Smooth muscle cell (in vitro differentiated cells): Measurements from ENCODE around the gene CCDC63. TPM values are rescaled to one million over a fixed set of nuclear protein-coding genes. Genes with fewer than 3 reads are reported as not detected.

Source experiments
- DNase-seq: peaks from one replicate; lab custom pipeline; 2025; ENCODE audit not compliant: unreplicated experiment; lab: John Stamatoyannopoulos, UW
- H2AFZ ChIP-seq: fragments of 200-600 bp; sonication (generic); 2 replicates; pipeline ENCODE4 v1.6.0; 2016; ENCODE audit warnings: antibody characterized with exemption, low read depth, mild to moderate bottlenecking
- H3F3A ChIP-seq: fragments of 200-600 bp; sonication (generic); 2 replicates; pipeline ENCODE4 v1.6.0; 2017; ENCODE audit warnings: antibody characterized with exemption, low read depth
- H3K27ac ChIP-seq: fragments of 200-600 bp; sonication (generic); 2 replicates; pipeline ENCODE4 v1.5.1; 2016; ENCODE audit warnings: low read depth, mild to moderate bottlenecking
- H3K27me3 ChIP-seq: fragments of 200-600 bp; sonication (generic); 2 replicates; pipeline ENCODE4 v1.6.1; 2016; ENCODE audit warnings: low read depth, mild to moderate bottlenecking
- H3K36me3 ChIP-seq: fragments of 200-600 bp; sonication (generic); 2 replicates; pipeline ENCODE4 v1.5.1; 2016; ENCODE audit warnings: low read depth
- H3K4me1 ChIP-seq: fragments of 200-600 bp; sonication (generic); 2 replicates; pipeline ENCODE4 v1.5.1; 2016; ENCODE audit warnings: low read depth
- H3K4me2 ChIP-seq: fragments of 200-600 bp; sonication (generic); 2 replicates; pipeline ENCODE4 v1.6.0; 2016; ENCODE audit warnings: mild to moderate bottlenecking
- H3K4me3 ChIP-seq: fragments of 200-600 bp; sonication (generic); 2 replicates; pipeline ENCODE4 v1.5.1; 2016; ENCODE audit warnings: mild to moderate bottlenecking
- H3K79me2 ChIP-seq: fragments of 200-600 bp; sonication (generic); 2 replicates; pipeline ENCODE4 v1.6.0; 2016; ENCODE audit warnings: low read depth, mild to moderate bottlenecking
- H3K9ac ChIP-seq: fragments of 200-600 bp; sonication (generic); 2 replicates; pipeline ENCODE4 v1.6.0; 2016; ENCODE audit warnings: low read depth
- H3K9me3 ChIP-seq: fragments of 200-600 bp; sonication (generic); replicated peaks from 2 replicates; pipeline ENCODE4 v1.5.1; 2016; ENCODE audit warnings: low read depth
- H4K20me1 ChIP-seq: fragments of 200-600 bp; sonication (generic); 2 replicates; pipeline ENCODE4 v1.6.0; 2016; ENCODE audit warnings: low read depth
- CTCF ChIP-seq: fragments of 200-600 bp; sonication (generic); IDR thresholded peaks from 2 replicates; pipeline ENCODE4 v1.5.1; 2017; ENCODE audit warnings: borderline replicate concordance, mild to moderate bottlenecking, antibody characterized with exemption; ENCODE audit not compliant: insufficient read depth, poor library complexity, severe bottlenecking
- WGBS: methylation state at CpG from one replicate; pipeline ENCODE4 v1.1.7; 2016; ENCODE audit warnings: low lambda C conversion rate; 5-methylcytosine and 5-hydroxymethylcytosine counted together
- polyA plus RNA-seq: library from polyadenylated mRNA; unstranded; fragments of >200 nt; fragmentation: Nextera tagmentation; extraction: Ambion mirVana; gene quantifications from 2 replicates; pipeline ENCODE4 v1.2.1, GENCODE V29; 2016
- total RNA-seq: library from RNA; depleted of rRNA; stranded (reverse); fragments of >200 nt; gene quantifications from 2 replicates; pipeline ENCODE4 v1.2.3, GENCODE V29; 2014

CCDC63 gene
- total and polyA plus RNA-seq, 2 experiments from 2014 or later: not detected

DNA sequence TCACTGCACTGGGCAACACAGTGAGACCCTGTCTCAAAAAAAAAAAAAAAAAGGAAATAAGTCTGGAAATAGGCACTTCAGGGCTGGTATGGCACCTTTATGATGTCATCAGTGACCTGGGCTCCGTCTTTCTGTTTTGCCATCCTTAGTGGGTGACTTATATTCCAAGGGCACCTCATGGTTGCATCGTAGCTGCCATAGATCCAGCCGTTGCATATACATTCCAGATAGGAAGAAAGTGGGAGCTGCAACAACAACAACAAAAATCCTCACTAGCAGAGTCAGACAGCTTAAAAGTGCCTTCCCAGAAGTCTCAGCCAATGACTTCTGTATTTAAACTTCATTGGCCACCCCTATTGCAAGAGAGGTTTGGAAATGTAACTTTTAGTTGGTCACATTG is 47.2 kb downstream of the CCDC63 start:
- Histone ChIP-seq H3K36me3 (no peaks in the 10 kb centered on the region), H3F3A (no peaks in the 10 kb centered on the region), H2AFZ (no peak overlapping the region), H3K4me2 (peak overlapping the region; percentile 82), H3K9me3 (no peaks in the 10 kb centered on the region), H3K4me3 (no peak overlapping the region), H3K79me2 (no peaks in the 10 kb centered on the region), H3K27me3 (no peaks in the 10 kb centered on the region), H4K20me1 (no peaks in the 10 kb centered on the region), H3K9ac (no peak overlapping the region), H3K4me1 (no peaks in the 10 kb centered on the region), H3K27ac (no peak overlapping the region)
- 97% methylated on average over 3 of the region's 3 CpGs for WGBS
- DNase-seq: no peak
- no peak for TF ChIP-seq CTCF

DNA sequence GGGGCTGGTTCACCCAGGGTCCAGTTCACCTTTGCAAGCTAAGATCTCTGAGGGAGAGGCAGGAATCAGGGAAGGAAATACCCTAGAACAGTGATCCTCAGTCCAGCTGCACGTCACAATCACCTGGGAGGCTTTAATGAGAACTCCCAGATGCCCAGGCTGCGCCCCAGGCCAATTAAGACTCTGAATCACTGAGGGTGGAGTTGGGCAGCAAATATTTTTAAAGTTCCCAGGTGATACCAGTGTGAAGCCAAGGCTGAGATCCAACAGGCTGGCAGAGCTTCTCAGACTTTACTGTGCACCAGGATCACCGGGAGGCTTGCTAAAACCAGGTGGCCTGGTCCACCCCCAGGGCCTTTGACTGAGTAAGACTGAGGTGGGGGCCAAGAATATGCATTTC is 49.8 kb downstream of the CCDC63 start:
- Histone ChIP-seq H3F3A (no peaks in the 10 kb centered on the region), H2AFZ (no peak overlapping the region), H3K4me2 (no peak overlapping the region), H3K27me3 (no peaks in the 10 kb centered on the region), H3K9ac (no peak overlapping the region), H4K20me1 (no peaks in the 10 kb centered on the region), H3K27ac (no peak overlapping the region), H3K79me2 (no peaks in the 10 kb centered on the region), H3K4me3 (no peak overlapping the region), H3K4me1 (no peaks in the 10 kb centered on the region), H3K9me3 (no peaks in the 10 kb centered on the region), H3K36me3 (no peaks in the 10 kb centered on the region)
- DNase-seq: no peak
- no peak for TF ChIP-seq CTCF
- WGBS: 85% methylated on average over 3 of the region's 3 CpGs

- DNase-seq: no peak
- H3K36me3 ChIP-seq: no peaks in the 10 kb centered on the region
- no peak overlapping the region for H3K27ac ChIP-seq
- H3K9ac ChIP-seq: no peak overlapping the region
- H3K79me2 ChIP-seq: no peaks in the 10 kb centered on the region
- no peaks in the 10 kb centered on the region for H3K27me3 ChIP-seq
- no peak for TF ChIP-seq CTCF
- 83% methylated on average over 4 of the region's 4 CpGs for WGBS
- H2AFZ ChIP-seq: no peak overlapping the region
- H4K20me1 ChIP-seq: no peaks in the 10 kb centered on the region
- H3K9me3 ChIP-seq: no peaks in the 10 kb centered on the region
- no peaks in the 10 kb centered on the region for H3K4me1 ChIP-seq
- no peaks in the 10 kb centered on the region for H3F3A ChIP-seq
- H3K4me3 ChIP-seq: no peak overlapping the region
- no peak overlapping the region for H3K4me2 ChIP-seq
These were observed 54.6 kb downstream of the CCDC63 start for GRCh38 chr12:110901401-110901800.

DNA sequence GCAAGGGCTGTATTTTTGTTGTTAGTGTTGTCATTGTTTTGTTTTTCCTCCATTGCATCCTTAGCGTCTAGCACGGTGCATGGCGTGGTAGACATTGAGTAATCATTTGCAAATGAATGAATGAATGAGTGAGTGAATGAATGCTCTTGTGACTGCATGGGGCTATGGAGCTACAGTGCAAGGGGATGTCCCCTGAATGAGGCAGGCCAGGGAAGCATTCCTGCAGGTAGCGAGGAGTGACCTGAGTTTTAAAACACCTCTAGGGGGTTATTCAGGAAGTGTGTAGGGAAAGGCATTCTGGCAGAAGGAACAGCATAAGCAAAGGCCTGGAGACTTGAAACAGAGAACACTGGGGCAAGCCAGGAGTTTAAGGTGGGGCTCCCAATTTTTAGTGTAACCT is 56.7 kb downstream of the CCDC63 start:
- DNase-seq: no peak
- no peak for TF ChIP-seq CTCF

More for the DNA sequence above, 56.7 kb downstream of the CCDC63 start:
- no peaks in the 10 kb centered on the region for H3K27me3 ChIP-seq
- no peaks in the 10 kb centered on the region for H3K9me3 ChIP-seq
- H3K4me3 ChIP-seq: no peak overlapping the region
- no peaks in the 10 kb centered on the region for H3K4me1 ChIP-seq
- WGBS: 91% methylated on average over 4 of the region's 4 CpGs
- no peak overlapping the region for H3K4me2 ChIP-seq
- no peak overlapping the region for H2AFZ ChIP-seq
- H3K9ac ChIP-seq: no peak overlapping the region
- H3K27ac ChIP-seq: no peak overlapping the region
- H3K36me3 ChIP-seq: no peaks in the 10 kb centered on the region
- no peaks in the 10 kb centered on the region for H3F3A ChIP-seq
- H3K79me2 ChIP-seq: no peaks in the 10 kb centered on the region
- H4K20me1 ChIP-seq: no peaks in the 10 kb centered on the region
